ENCODE results near the gene VPS51. TPM values are rescaled to one million over a fixed set of nuclear protein-coding genes. Genes with fewer than 3 reads are reported as not detected.

VPS51 gene
- total and polyA plus RNA-seq, 11 donors = 78.4 to 165 (median 101) TPM

DNA sequence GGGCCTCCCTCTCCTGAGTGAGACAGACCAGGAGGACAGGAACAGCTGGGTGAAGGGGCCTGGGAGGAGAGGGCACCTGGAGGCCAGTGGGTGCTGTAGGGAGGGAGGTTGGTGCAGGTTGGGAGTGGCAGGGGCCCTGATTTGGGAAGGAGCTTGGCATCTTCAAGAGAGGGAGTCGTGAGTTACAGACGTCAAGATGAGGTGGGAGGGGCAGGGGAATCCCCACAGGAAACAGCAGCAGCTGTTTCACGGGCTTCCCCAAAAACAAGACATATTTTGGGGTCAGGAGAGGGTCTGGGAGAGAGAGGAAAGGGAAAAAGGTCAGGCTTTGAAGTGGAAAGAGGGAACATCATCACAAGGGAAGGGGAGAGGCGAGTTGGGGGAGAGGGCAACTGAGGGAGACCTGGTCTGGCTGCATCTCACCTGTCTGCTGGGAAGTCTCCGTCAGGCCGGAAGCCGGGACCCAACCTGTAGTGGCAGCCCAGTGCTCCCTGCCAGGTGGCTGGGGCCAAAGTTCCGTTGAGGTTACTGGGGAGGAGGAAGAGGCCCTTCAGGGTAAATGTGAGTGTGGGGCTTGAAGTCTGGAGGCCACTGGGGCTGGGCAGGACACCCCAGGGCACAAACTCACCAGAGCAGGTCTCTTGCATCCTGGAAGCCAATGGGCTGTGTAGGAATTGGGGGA is 42.0 kb upstream of the VPS51 start:
- Histone ChIP-seq H3K27me3 (no peaks in the 10 kb centered on the region), H3K9me3 (no peaks in the 10 kb centered on the region), H3K27ac (no peak overlapping the region), H3K4me3 (no peak overlapping the region), H3K4me1 (no peaks in the 10 kb centered on the region), H3K36me3 (no peaks in the 10 kb centered on the region)
- no peak for TF ChIP-seq POLR2A (IDR thresholded peaks at IDR 0.05)
- TF ChIP-seq, protein P1, sequence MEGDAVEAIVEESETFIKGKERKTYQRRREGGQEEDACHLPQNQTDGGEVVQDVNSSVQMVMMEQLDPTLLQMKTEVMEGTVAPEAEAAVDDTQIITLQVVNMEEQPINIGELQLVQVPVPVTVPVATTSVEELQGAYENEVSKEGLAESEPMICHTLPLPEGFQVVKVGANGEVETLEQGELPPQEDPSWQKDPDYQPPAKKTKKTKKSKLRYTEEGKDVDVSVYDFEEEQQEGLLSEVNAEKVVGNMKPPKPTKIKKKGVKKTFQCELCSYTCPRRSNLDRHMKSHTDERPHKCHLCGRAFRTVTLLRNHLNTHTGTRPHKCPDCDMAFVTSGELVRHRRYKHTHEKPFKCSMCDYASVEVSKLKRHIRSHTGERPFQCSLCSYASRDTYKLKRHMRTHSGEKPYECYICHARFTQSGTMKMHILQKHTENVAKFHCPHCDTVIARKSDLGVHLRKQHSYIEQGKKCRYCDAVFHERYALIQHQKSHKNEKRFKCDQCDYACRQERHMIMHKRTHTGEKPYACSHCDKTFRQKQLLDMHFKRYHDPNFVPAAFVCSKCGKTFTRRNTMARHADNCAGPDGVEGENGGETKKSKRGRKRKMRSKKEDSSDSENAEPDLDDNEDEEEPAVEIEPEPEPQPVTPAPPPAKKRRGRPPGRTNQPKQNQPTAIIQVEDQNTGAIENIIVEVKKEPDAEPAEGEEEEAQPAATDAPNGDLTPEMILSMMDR (IDR thresholded peaks at IDR 0.05) = no peak
- DNase-seq = no peak
- no peak for ATAC-seq
- WGBS, 4 donors = 49 to 60% (median 54%) methylated on average over 8 of the region's 8 CpGs
- intact Hi-C loops (cut with DNase I) = no loop called here

DNA sequence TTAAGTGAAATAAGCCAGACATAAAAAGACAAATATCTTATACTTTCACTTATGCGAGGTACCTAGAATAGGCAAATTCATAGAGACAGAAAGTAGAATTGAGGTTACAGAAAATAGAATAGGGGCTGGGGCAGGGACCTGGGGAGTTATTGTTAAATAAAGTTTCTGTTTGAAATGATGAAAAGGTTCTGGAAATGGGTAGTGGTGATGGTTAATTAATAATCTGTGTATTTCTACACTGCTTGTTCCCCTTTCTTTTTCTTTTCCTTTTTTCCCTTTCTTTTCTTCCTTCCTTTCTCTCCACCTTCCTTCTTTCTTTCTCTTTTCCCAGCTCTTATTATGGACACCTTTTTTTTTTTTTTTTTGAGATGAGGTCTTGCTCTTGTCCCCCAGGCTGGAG is 40.5 kb upstream of the VPS51 start:
- Histone ChIP-seq H3K9me3 (no peaks in the 10 kb centered on the region), H3K4me3 (no peak overlapping the region), H3K4me1 (no peaks in the 10 kb centered on the region), H3K36me3 (no peaks in the 10 kb centered on the region), H3K27me3 (no peaks in the 10 kb centered on the region), H3K27ac (no peak overlapping the region)
- TF ChIP-seq POLR2A (IDR thresholded peaks at IDR 0.05) = no peak
- TF ChIP-seq, protein P1 (IDR thresholded peaks at IDR 0.05) = no peak
- no peak for DNase-seq
- intact Hi-C loops (cut with DNase I) = no loop called here
- no peak for ATAC-seq
- 77 to 88% (median 85%) methylated on average over 1 of the region's 1 CpG for WGBS, 4 donors

DNA sequence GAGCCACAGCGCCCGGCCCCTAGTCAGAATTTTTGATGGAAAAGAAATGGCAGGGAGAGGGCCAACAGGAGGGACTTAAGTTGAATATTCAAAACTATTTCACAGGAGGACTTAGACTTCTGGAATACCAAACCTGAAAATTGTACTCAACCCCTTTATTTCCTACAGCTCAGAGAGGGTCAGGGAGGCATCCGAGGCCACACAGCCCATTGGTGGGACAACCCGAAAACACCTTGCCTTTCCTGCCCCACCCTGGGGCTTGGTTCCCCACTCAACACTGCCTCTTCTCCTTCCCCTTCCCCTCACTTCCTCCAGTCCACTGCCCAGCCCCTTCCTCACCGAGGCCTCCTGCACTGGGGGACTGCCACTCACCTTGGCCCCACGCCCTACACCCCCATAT is 39.0 kb upstream of the VPS51 start:
- Histone ChIP-seq H3K36me3 (no peaks in the 10 kb centered on the region), H3K9me3 (no peaks in the 10 kb centered on the region), H3K27ac (no peak overlapping the region), H3K4me1 (no peaks in the 10 kb centered on the region), H3K4me3 (no peak overlapping the region), H3K27me3 (no peaks in the 10 kb centered on the region)
- TF ChIP-seq POLR2A (IDR thresholded peaks at IDR 0.05) = no peak
- TF ChIP-seq, protein P1 (IDR thresholded peaks at IDR 0.05) = no peak
- DNase-seq (no peak), ATAC-seq (no peak)
- intact Hi-C loops (cut with DNase I) = no loop called here
- WGBS, 4 donors = 87 to 92% (median 88%) methylated on average over 6 of the region's 6 CpGs

DNA sequence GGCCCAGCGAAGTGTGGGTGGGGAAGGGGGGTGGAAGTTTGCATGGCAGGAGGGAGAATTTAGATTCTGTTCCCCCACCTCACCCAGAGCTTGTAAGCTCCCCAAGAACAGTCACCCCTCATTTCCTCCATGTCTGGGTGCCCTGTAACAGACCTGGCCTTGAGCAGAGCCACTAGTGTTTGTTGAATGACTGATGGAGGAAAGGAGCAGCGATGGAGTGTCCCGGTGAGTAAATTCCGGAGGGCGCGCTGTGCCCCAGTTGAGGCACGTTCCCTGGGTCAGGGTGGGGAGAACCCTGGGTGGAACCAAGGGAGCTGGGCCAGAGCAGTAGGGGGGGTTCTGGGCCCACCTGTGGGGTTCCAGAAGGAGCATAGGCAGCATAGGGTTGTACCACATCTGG is 38.5 kb upstream of the VPS51 start:
- DNase-seq = no peak
- Histone ChIP-seq H3K4me3 (no peak overlapping the region), H3K27me3 (no peaks in the 10 kb centered on the region), H3K27ac (no peak overlapping the region), H3K4me1 (no peaks in the 10 kb centered on the region), H3K36me3 (no peaks in the 10 kb centered on the region), H3K9me3 (no peaks in the 10 kb centered on the region)
- 89 to 92% (median 91%) methylated on average over 7 of the region's 7 CpGs for WGBS, 4 donors
- no peak for TF ChIP-seq POLR2A (IDR thresholded peaks at IDR 0.05)
- TF ChIP-seq, protein P1 (IDR thresholded peaks at IDR 0.05) = no peak
- intact Hi-C loops (cut with DNase I) = no loop called here
- no peak for ATAC-seq
